GM12891 (cell line): ENCODE results near the gene SVIP. TPM values are rescaled to one million over a fixed set of nuclear protein-coding genes. Genes with fewer than 3 reads are reported as not detected.

Experiments
- DNase-seq: peaks from one replicate; pipeline ENCODE4 v3.0.0; 2011; ENCODE audit warnings: low spot score; ENCODE audit not compliant: insufficient read length
- FAIRE-seq: peaks from 2 replicates; lab custom pipeline; 2011; peaks lifted over from hg19 to GRCh38; lab: Jason Lieb, UNC
- PAX5 ChIP-seq: IDR thresholded peaks from 2 replicates; pipeline ENCODE4 v1.6.1; 2011; ENCODE audit warnings: low read length, moderate library complexity, mild to moderate bottlenecking; ENCODE audit not compliant: insufficient read depth, severe bottlenecking
- POLR2A ChIP-seq: IDR thresholded peaks from 2 replicates; pipeline ENCODE4 v1.6.1; 2011; ENCODE audit warnings: low read depth, low read length, control low read depth
- POLR2AphosphoS5 ChIP-seq: IDR thresholded peaks from 2 replicates; pipeline ENCODE4 v1.6.1; 2011; ENCODE audit warnings: low read depth, low read length, control low read depth
- POU2F2 ChIP-seq: IDR thresholded peaks from 2 replicates; pipeline ENCODE4 v1.6.1; 2011; ENCODE audit warnings: low read depth, mild to moderate bottlenecking, control low read depth, low read length, moderate library complexity
- SPI1 ChIP-seq: IDR thresholded peaks from 2 replicates; pipeline ENCODE4 v1.6.1; 2011; ENCODE audit warnings: low read depth, low read length, control low read depth
- TAF1 ChIP-seq: IDR thresholded peaks from 2 replicates; pipeline ENCODE4 v1.6.1; 2011; ENCODE audit warnings: low read depth, low read length, control low read depth
- polyA plus RNA-seq: library from polyadenylated mRNA; unstranded; fragments of >200 nt; gene quantifications from one replicate; pipeline ENCODE4 v1.2.1, GENCODE V29; 2012; ENCODE audit warnings: low read depth, missing spikeins, inconsistent platforms; ENCODE audit not compliant: missing spikeins

Gene SVIP, protein sequence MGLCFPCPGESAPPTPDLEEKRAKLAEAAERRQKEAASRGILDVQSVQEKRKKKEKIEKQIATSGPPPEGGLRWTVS
- 34.7 TPM for polyA plus RNA-seq

GRCh38 chr11:22829231-22830081 is at the start of gene SVIP:
SVIP (minus strand) TSS chr11:22829801; CDS start chr11:22829748, 53 bp downstream.
- peak; percentile 99 for FAIRE-seq
- TF ChIP-seq TAF1 (0 out of 2 replicates have a peak, but pooled peaks have one; percentile 20), POU2F2 (no peak), POLR2A (peak; percentile 75), PAX5 (no peak), POLR2AphosphoS5 (0 out of 2 replicates have a peak, but pooled peaks have one; percentile 64), SPI1 (0 out of 2 replicates have a peak, but pooled peaks have one; percentile 1)
- peak; percentile 68 for DNase-seq

DNA sequence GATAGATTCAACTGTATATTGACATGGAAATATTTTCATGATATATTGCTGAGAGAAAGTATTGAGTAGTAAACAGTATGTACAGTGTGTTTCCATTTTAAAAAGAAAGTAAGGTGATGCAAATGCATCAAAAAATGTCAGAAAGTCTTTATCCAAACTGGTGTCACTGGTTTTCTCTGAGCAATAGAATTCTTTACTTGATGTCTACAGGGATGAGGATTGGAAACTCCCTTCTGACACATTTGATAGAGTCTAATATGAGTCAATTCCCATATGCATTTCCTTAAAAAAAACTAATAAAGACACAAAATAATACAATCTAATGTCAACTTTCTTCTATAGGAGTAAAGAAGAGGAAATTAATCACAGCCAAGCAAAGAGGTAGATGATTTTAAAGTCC is 49.0 kb upstream of the SVIP start:
- no peak for DNase-seq
- no peak for FAIRE-seq
- no peak for TF ChIP-seq POLR2A
- TF ChIP-seq POU2F2: no peak
- no peak for TF ChIP-seq PAX5
- TF ChIP-seq TAF1: no peak
- no peak for TF ChIP-seq POLR2AphosphoS5
- no peak for TF ChIP-seq SPI1

DNA sequence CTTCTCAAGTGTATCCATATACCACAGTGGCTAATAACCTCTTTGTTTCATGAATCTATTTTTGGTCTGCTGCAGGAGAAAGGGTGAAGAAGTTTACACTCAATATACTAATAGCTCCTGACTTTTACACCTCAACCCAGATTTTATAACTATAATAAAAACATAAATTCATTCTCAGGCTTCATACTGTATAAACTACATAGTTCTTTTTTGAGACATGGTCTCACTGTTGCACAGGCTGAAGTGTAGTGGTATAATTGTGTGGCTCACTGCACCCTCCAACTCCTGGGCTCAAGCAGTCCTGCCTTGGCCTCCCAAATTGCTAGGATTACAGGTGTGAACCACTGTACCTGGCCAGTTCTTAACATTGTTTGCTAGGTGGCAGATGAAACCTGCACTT is 48.4 kb upstream of the SVIP start:
- no peak for DNase-seq
- TF ChIP-seq TAF1 (no peak), PAX5 (no peak), POLR2A (no peak), POU2F2 (no peak), SPI1 (no peak), POLR2AphosphoS5 (no peak)
- FAIRE-seq: no peak

DNA sequence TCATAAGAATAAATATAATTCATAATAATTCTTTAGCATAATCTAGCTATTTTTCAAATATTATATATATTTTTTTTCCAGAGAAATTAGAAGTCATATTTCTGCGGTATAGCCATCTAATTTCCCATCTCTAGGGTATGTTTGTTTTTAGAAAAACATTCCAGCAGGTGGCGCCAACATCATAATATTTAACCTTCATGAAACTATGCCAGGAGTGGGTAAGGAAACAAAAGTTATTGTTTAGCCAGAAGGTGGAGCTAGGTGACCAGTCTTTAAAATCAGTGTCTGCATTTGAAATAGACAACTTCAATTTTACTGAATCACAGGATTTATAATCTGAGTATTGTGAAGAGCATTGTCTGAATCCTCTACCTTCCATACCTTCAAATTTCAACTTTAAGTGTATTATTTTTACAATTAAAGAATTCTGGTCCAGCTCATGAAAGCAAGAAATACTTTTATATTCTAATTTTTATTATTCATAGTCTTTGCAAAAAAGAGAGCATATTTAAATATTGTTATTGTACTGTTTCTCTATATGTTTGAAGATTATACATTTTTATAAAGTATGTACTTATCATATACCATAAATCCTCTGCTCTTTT is 46.4 kb upstream of the SVIP start:
- TF ChIP-seq SPI1 (no peak), POU2F2 (no peak), PAX5 (no peak), TAF1 (no peak), POLR2A (no peak), POLR2AphosphoS5 (no peak)
- peak; percentile 11 for DNase-seq

DNA sequence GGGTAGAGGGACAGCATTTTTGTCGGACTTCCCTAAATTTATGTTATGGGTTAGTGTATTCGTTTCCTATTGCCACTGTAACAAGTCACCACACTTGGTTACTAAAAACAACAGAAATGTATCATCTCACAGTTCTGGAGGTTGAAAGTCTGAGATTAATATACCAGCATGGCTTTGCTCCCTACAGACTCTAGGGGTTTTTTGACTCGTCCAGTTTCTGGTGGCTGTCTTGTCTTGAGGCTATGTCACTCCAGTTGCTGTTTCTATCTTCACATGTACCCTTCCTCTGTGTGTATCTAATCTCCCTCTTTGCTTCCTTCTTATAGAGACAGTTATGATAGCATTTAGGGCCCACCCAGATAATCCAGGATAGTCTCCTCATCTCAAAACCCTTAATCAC is 39.7 kb upstream of the SVIP start:
- DNase-seq (no peak), FAIRE-seq (no peak)
- TF ChIP-seq PAX5: no peak
- TF ChIP-seq TAF1: no peak
- TF ChIP-seq SPI1: 0 out of 2 replicates have a peak, but pooled peaks have one; percentile 18
- TF ChIP-seq POLR2AphosphoS5: no peak
- TF ChIP-seq POLR2A: no peak
- no peak for TF ChIP-seq POU2F2

More for the DNA sequence above, 46.4 kb upstream of the SVIP start:
- FAIRE-seq: peak; percentile 66

GRCh38 chr11:22860241-22860640 is 30.6 kb upstream of the SVIP start, which contains the start of gene CCDC179:
CCDC179 (minus strand) TSS chr11:22860474; CDS start chr11:22860421, 53 bp downstream.
- FAIRE-seq (no peak), DNase-seq (no peak)

GRCh38 chr11:22859756-22860155 is 30.2 kb upstream of the SVIP start:
- TF ChIP-seq TAF1 (no peak), SPI1 (peak; percentile 56), POLR2A (no peak), POLR2AphosphoS5 (no peak)
- FAIRE-seq (no peak), DNase-seq (no peak)

More at GRCh38 chr11:22860241-22860640, 30.6 kb upstream of the SVIP start, which contains the start of gene CCDC179:
- no peak for TF ChIP-seq POLR2AphosphoS5
- TF ChIP-seq SPI1: no peak
- no peak for TF ChIP-seq POLR2A
- no peak for TF ChIP-seq TAF1
- no peak for TF ChIP-seq PAX5
- no peak for TF ChIP-seq POU2F2

DNA sequence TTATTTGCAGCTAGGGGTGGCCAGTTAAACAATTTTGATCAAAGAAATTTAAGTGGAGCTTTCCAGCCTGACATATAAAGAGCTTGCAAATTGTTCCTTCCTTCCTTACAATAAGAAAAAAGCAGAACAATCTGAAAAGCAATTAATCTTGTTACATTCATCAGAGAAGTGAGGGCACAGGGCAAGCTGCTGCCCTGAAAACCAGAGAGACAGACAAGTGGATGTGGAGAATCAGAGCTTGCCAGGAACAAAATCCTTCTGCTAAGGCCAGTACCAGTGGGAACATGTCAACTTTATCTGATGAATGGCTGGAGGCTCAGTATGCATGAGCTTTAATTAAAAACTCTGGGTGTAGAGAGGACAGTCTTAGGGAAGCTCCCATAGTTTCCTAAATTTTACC is 21.9 kb upstream of the SVIP start:
- DNase-seq (no peak), FAIRE-seq (no peak)
- no peak for TF ChIP-seq PAX5
- TF ChIP-seq POLR2A: no peak
- TF ChIP-seq TAF1: no peak
- no peak for TF ChIP-seq POU2F2
- no peak for TF ChIP-seq POLR2AphosphoS5
- TF ChIP-seq SPI1: no peak

- FAIRE-seq: no peak
- no peak for TF ChIP-seq TAF1
- DNase-seq: no peak
These were observed 17.1 kb upstream of the SVIP start for GRCh38 chr11:22846726-22847125.
